Prostate gland (tissue), 2 donors: ENCODE data around the gene WDR59.

Source experiments
- CTCF ChIP-seq, 4 experiments: fragments of 200-600 bp in 2 of 4; fragments of 450-650 bp in 2 of 4; sonication (generic) in 2 of 4; IDR thresholded peaks; 1 replicate in 3 of 4; 2 replicates in 1 of 4; pipeline ENCODE4 v1.5.1; 2016 to 2019; ENCODE audit warnings: antibody characterized with exemption in 4 of 4, mild to moderate bottlenecking in 2 of 4, moderate library complexity in 2 of 4
- POLR2A ChIP-seq: fragments of 450-650 bp; IDR thresholded peaks from one replicate; pipeline ENCODE4 v1.6.1; 2016; ENCODE audit warnings: antibody characterized with exemption, mild to moderate bottlenecking
- POLR2AphosphoS5 ChIP-seq: sonication (generic); formaldehyde crosslinking; IDR thresholded peaks from one replicate; pipeline ENCODE4 v1.6.1; 2017; ENCODE audit warnings: antibody characterized with exemption

GRCh38 chr16:74931445-74931844, 53.5 kb downstream of the WDR59 start:
- TF ChIP-seq CTCF (IDR thresholded peaks at IDR 0.05), result no peak
- TF ChIP-seq POLR2AphosphoS5, result no peak
- TF ChIP-seq POLR2A, result no peak
